IMR-90 (cell line): ENCODE measurements around the gene GAPVD1. TPM values are rescaled to one million over a fixed set of nuclear protein-coding genes. Genes with fewer than 3 reads are reported as not detected.

Experiments used
- ATAC-seq: fragments of 200-7000 bp; cut with Tn5 transposase; 2 replicates; pipeline ENCODE4 v1.9.1; 2020; ENCODE audit warnings: low read depth, mild to moderate bottlenecking, moderate library complexity
- Bru-seq: library from RNA; stranded (reverse); fragments of 400-500 nt; gene quantifications from one replicate; lab custom pipeline; 2021; lab: Mats Ljungman, UMichigan
- BruChase-seq, 2 experiments: library from RNA; stranded (reverse); fragments of 400-500 nt; gene quantifications; one replicate each; lab custom pipeline; 2021; lab: Mats Ljungman, UMichigan
- BruUV-seq: library from RNA; stranded (reverse); fragments of 400-500 nt; replicated peaks from 2 replicates; lab custom pipeline; 2021; lab: Mats Ljungman, UMichigan
- CTCF ChIA-PET: fragments of 300-600 bp; formaldehyde crosslinking; extraction: SDS; loops from one replicate; lab custom pipeline; 2021; ENCODE audit warnings: antibody characterized with exemption; lab: Yijun Ruan, JAX
- POLR2A ChIA-PET: fragments of 300-600 bp; sonication (Branson Sonifier 250); formaldehyde crosslinking; loops from one replicate; lab custom pipeline; 2022; ENCODE audit warnings: antibody characterized with exemption; ENCODE audit not compliant: unreplicated experiment; lab: Charles Lee
- DNase-seq: peaks from one replicate; pipeline ENCODE4 v3.0.0; 2013
- H2AFZ ChIP-seq: replicated peaks from 2 replicates; pipeline ENCODE3; 2013; ENCODE audit warnings: low read length, mild to moderate bottlenecking; ENCODE audit not compliant: poor library complexity
- H2AK5ac ChIP-seq: 2 replicates; pipeline ENCODE4 v1.6.1; 2013; ENCODE audit warnings: low read depth, low read length, inconsistent platforms
- H2AK9ac ChIP-seq: replicated peaks from 2 replicates; pipeline ENCODE3; 2013; ENCODE audit warnings: mild to moderate bottlenecking, low read depth, low read length, moderate library complexity; ENCODE audit not compliant: poor library complexity
- H2BK120ac ChIP-seq: 2 replicates; pipeline ENCODE4 v1.6.1; 2013; ENCODE audit warnings: low read depth, low read length, inconsistent platforms
- H2BK15ac ChIP-seq: 3 replicates; pipeline ENCODE4 v1.6.1; 2013; ENCODE audit warnings: low read depth, low read length, inconsistent platforms
- H2BK20ac ChIP-seq: 2 replicates; pipeline ENCODE4 v1.6.1; 2013; ENCODE audit warnings: low read depth, mild to moderate bottlenecking, inconsistent platforms, low read length, moderate library complexity
- H2BK5ac ChIP-seq: 2 replicates; pipeline ENCODE4 v1.6.1; 2013; ENCODE audit warnings: mild to moderate bottlenecking, low read depth, low read length, inconsistent platforms; ENCODE audit not compliant: poor library complexity, severe bottlenecking
- H3K14ac ChIP-seq: replicated peaks from 2 replicates; pipeline ENCODE4 v1.6.1; 2013; ENCODE audit warnings: low read depth, low read length, inconsistent platforms
- H3K18ac ChIP-seq: 2 replicates; pipeline ENCODE4 v1.6.1; 2013; ENCODE audit warnings: low read depth, low read length, control low read depth
- H3K23ac ChIP-seq: 2 replicates; pipeline ENCODE4 v1.6.1; 2013; ENCODE audit warnings: low read depth, low read length, inconsistent platforms
- H3K27ac ChIP-seq: 2 replicates; pipeline ENCODE4 v1.5.1; 2013; ENCODE audit warnings: mild to moderate bottlenecking, control low read depth, low read length; ENCODE audit not compliant: insufficient read depth
- H3K27me3 ChIP-seq: 2 replicates; pipeline ENCODE4 v1.6.1; 2013; ENCODE audit warnings: low read length; ENCODE audit not compliant: control insufficient read depth, insufficient read depth
- H3K36me3 ChIP-seq: 2 replicates; pipeline ENCODE4 v1.6.1; 2013; ENCODE audit warnings: low read length, mixed read lengths; ENCODE audit not compliant: control insufficient read depth, insufficient read depth
- H3K4ac ChIP-seq: 2 replicates; pipeline ENCODE4 v1.6.1; 2013; ENCODE audit warnings: low read depth, low read length, inconsistent platforms
- H3K4me1 ChIP-seq: 2 replicates; pipeline ENCODE4 v1.6.1; 2013; ENCODE audit warnings: low read length, mixed read lengths; ENCODE audit not compliant: control insufficient read depth, insufficient read depth
- H3K4me2 ChIP-seq: 2 replicates; pipeline ENCODE4 v1.6.1; 2013; ENCODE audit warnings: low read depth, mild to moderate bottlenecking, control low read depth, low read length, moderate library complexity
- H3K4me3 ChIP-seq: 2 replicates; pipeline ENCODE4 v1.5.1; 2013; ENCODE audit warnings: low read depth, mild to moderate bottlenecking, control low read depth, low read length, moderate library complexity; ENCODE audit not compliant: insufficient read depth
- H3K56ac ChIP-seq: 2 replicates; pipeline ENCODE4 v1.6.1; 2013; ENCODE audit warnings: low read length, inconsistent platforms; ENCODE audit not compliant: insufficient read depth; ENCODE audit errors: extremely low read depth
- H3K79me1 ChIP-seq, 2 experiments: 2 replicates each; pipeline ENCODE4 v1.6.1; 2013; ENCODE audit warnings: low read length in 2 of 2, inconsistent platforms in 1 of 2, low read depth in 1 of 2
- H3K9ac ChIP-seq: 2 replicates; pipeline ENCODE4 v1.6.1; 2013; ENCODE audit warnings: low read depth, low read length, control low read depth
- H3K9me1 ChIP-seq: 2 replicates; pipeline ENCODE4 v1.6.1; 2013; ENCODE audit warnings: low read length, inconsistent platforms; ENCODE audit not compliant: insufficient read depth
- H3K9me3 ChIP-seq: 2 replicates; pipeline ENCODE4 v1.6.1; 2013; ENCODE audit warnings: low read length; ENCODE audit not compliant: control insufficient read depth, insufficient read depth
- H4K20me1 ChIP-seq: 2 replicates; pipeline ENCODE4 v1.6.1; 2013; ENCODE audit warnings: low read length, inconsistent platforms; ENCODE audit not compliant: insufficient read depth
- H4K5ac ChIP-seq: 2 replicates; pipeline ENCODE4 v1.6.1; 2013; ENCODE audit warnings: mild to moderate bottlenecking, low read depth, low read length, control low read depth
- H4K8ac ChIP-seq, 2 experiments: 2 replicates each; pipeline ENCODE4 v1.6.1; 2013; ENCODE audit warnings: low read depth in 2 of 2, low read length in 2 of 2, control low read depth in 1 of 2, inconsistent platforms in 1 of 2
- H4K91ac ChIP-seq: 2 replicates; pipeline ENCODE4 v1.6.1; 2013; ENCODE audit warnings: low read depth, low read length, inconsistent platforms; ENCODE audit not compliant: insufficient read depth
- CHD1 ChIP-seq: IDR thresholded peaks from 2 replicates; pipeline ENCODE4 v1.6.1; 2012; ENCODE audit warnings: low read depth, low read length, improper control_type of control experiment
- CTCF ChIP-seq: conservative IDR thresholded peaks from 2 replicates; pipeline ENCODE4 v1.5.1; 2012; ENCODE audit warnings: mild to moderate bottlenecking, low read depth, low read length, improper control_type of control experiment
- MAFK ChIP-seq: IDR thresholded peaks from 2 replicates; pipeline ENCODE4 v1.6.1; 2012; ENCODE audit warnings: low read depth, low read length, improper control_type of control experiment
- MAZ ChIP-seq: IDR thresholded peaks from 2 replicates; pipeline ENCODE4 v1.6.1; 2012; ENCODE audit warnings: low read depth, mild to moderate bottlenecking, low read length, improper control_type of control experiment, moderate library complexity, borderline replicate concordance
- POLR2A ChIP-seq: IDR thresholded peaks from 2 replicates; pipeline ENCODE4 v1.6.1; 2012; ENCODE audit warnings: mild to moderate bottlenecking, low read depth, low read length
- USF2 ChIP-seq: fragments of 150-350 bp; IDR thresholded peaks from 2 replicates; pipeline ENCODE4 v1.6.1; 2017; ENCODE audit warnings: mild to moderate bottlenecking, antibody characterized with exemption, low read length, low read depth
- WGBS, 2 experiments: methylation state at CpG; one replicate each; pipeline versions ENCODE4 v1.1.5 to v1.1.7; 2013; ENCODE audit warnings: missing lambda C conversion rate in 2 of 2; ENCODE audit not compliant: insufficient read length in 1 of 2; ENCODE audit errors: extremely low coverage in 2 of 2; 5-methylcytosine and 5-hydroxymethylcytosine counted together
- dilution Hi-C: fragments of 300-500 bp; cut with HindIII; formaldehyde crosslinking; loops from one replicate; pipeline ENCODE4 v1.14.3; 2018; ENCODE audit warnings: low sequenced_read_pairs; ENCODE audit not compliant: unreplicated experiment
- in situ Hi-C: fragments of 300-500 bp; cut with MboI; formaldehyde crosslinking; loops from 3 replicates; pipeline ENCODE4 v1.14.3; 2019; ENCODE audit warnings: low sequenced_read_pairs, inconsistent platforms, mixed read lengths
- intact Hi-C: fragments of 100-400 bp; cut with micrococcal nuclease; formaldehyde crosslinking; loops from 2 replicates; pipeline ENCODE4 v1.10.0; 2022
- long read RNA-seq: library from polyadenylated mRNA; unstranded; transcript quantifications from one replicate; pipeline ENCODE4 v2.0.0, GENCODE V29; 2021; ENCODE audit not compliant: unreplicated experiment
- polyA plus RNA-seq, 3 experiments: library from polyadenylated mRNA; depleted of rRNA; stranded (reverse); fragments of >200 nt; gene quantifications; 2 replicates each; pipeline ENCODE4 v1.2.3, GENCODE V29; 2012; ENCODE audit warnings: low replicate concordance in 1 of 3
- total RNA-seq: library from RNA; depleted of rRNA; stranded (reverse); fragments of >200 nt; gene quantifications from 2 replicates; pipeline ENCODE4 v1.2.3, GENCODE V29; 2012; rRNA removed

The GAPVD1 gene, protein sequence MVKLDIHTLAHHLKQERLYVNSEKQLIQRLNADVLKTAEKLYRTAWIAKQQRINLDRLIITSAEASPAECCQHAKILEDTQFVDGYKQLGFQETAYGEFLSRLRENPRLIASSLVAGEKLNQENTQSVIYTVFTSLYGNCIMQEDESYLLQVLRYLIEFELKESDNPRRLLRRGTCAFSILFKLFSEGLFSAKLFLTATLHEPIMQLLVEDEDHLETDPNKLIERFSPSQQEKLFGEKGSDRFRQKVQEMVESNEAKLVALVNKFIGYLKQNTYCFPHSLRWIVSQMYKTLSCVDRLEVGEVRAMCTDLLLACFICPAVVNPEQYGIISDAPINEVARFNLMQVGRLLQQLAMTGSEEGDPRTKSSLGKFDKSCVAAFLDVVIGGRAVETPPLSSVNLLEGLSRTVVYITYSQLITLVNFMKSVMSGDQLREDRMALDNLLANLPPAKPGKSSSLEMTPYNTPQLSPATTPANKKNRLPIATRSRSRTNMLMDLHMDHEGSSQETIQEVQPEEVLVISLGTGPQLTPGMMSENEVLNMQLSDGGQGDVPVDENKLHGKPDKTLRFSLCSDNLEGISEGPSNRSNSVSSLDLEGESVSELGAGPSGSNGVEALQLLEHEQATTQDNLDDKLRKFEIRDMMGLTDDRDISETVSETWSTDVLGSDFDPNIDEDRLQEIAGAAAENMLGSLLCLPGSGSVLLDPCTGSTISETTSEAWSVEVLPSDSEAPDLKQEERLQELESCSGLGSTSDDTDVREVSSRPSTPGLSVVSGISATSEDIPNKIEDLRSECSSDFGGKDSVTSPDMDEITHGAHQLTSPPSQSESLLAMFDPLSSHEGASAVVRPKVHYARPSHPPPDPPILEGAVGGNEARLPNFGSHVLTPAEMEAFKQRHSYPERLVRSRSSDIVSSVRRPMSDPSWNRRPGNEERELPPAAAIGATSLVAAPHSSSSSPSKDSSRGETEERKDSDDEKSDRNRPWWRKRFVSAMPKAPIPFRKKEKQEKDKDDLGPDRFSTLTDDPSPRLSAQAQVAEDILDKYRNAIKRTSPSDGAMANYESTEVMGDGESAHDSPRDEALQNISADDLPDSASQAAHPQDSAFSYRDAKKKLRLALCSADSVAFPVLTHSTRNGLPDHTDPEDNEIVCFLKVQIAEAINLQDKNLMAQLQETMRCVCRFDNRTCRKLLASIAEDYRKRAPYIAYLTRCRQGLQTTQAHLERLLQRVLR (N-terminal part only)
- total RNA-seq, result 40.3 and 50.9 TPM in 2 replicates
- 12.2 and 13.8 TPM in 2 replicates for polyA plus RNA-seq (2012; rRNA removed)
- 7.9 and 9.4 TPM in 2 replicates for polyA plus RNA-seq (2012; cell fraction: cytosol; rRNA removed)
- 12.3 and 45.6 TPM in 2 replicates for polyA plus RNA-seq (2012; cell fraction: nucleus; rRNA removed; ENCODE audit: low replicate concordance)
- Bru-seq, nascent RNA, result percentile 83 among the genes with signal in this experiment
- percentile 88 among the genes with signal in this experiment for BruChase-seq, experiment 1, labeled RNA remaining after a 6-hour chase
- BruChase-seq, experiment 2, labeled RNA remaining after a 2-hour chase, result percentile 83 among the genes with signal in this experiment
- long read RNA-seq, full-length matches to known transcripts, result 1 of 36 reads
- long read RNA-seq, partial matches to known transcripts, result 19 of 36 reads
- long read RNA-seq, other reads (novel, unspliced or antisense), result 16 of 36 reads

DNA sequence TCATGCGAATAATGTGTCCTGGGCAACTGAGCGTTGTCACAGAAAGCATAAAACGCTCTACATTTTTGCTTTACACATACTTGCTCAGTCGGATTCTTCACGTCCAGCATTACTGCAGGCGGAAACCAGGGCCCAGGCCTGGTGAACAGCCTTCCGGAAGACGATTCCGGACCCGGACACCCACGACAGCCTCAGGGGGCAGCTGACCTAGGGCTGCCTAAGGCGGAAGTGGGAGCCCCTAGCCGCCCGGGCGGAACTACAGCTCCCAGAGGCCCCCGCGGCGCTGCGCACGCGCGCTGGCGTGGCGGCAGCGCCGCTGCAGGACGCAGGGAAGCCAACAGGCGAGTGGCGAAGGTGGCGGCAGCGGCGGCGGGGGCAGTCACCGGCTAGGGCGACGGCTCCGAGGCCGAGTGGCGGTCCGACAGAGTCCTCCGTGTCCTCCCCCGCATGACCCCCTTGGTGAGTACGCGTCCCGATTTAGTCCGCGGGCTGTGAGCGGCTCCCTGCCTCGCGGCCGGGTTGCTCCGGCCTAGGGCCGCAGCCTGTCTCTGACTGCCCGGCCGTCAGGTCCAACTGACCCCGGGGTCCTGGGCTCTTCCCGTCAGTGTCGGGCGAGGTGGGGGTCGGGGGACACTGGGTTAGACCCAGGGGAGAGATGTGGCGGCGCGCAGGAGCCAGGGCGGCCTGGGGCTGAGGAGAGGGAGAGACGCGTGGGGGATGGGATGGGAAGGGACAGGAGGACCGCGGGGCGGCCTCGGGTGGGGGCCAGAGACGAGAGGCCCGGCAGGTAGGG lies at the start of gene GAPVD1:
Gene GAPVD1 (plus strand): TSS at position 326 of the 793 bp plus-strand sequence. CDS start 37,096 bp downstream, outside the sequence.
- peak; percentile 72 for DNase-seq
- Histone ChIP-seq H2AK9ac (peak within 1 kb of the TSS; percentile 84), H3K4ac (peak within 1 kb of the TSS; percentile 93), H2AK5ac (peak within 1 kb of the TSS; percentile 57), H2BK20ac (peak within 1 kb of the TSS; percentile 73; the same call in 1 of the 2 replicates), H3K56ac (peak within 1 kb of the TSS; percentile 56; the same call in 1 of the 2 replicates), H3K9me3 (no peaks in the 10 kb centered on the region), H3K9ac (peak within 1 kb of the TSS; percentile 85), H3K14ac (peak within 1 kb of the TSS; percentile 98), H3K4me3 (peak within 1 kb of the TSS; percentile 68), H3K18ac (peak within 1 kb of the TSS; percentile 66), H4K20me1 (peaks cover 23% of the 10 kb centered on the region), H2BK15ac (peak within 1 kb of the TSS; percentile 17; the same call in 1 of the 3 replicates), H4K5ac (peak within 1 kb of the TSS; percentile 98), H2AFZ (peak within 1 kb of the TSS; percentile 94), H4K8ac (peak within 1 kb of the TSS; percentile 80 to 99), H3K36me3 (peaks cover 6% of the 10 kb centered on the region; the same call in 1 of the 2 replicates), H3K27me3 (no peaks in the 10 kb centered on the region), H4K91ac (peak within 1 kb of the TSS; percentile 50), H3K27ac (peak within 1 kb of the TSS; percentile 82), H3K4me1 (0 out of 2 replicates have a peak, but pooled peaks cover 2% of the 10 kb centered on the region), H3K4me2 (peak within 1 kb of the TSS; percentile 92), H2BK5ac (peak within 1 kb of the TSS; percentile 64), H2BK120ac (peak within 1 kb of the TSS; percentile 84), H3K79me1 (peaks cover 0 to 25% of the 10 kb centered on the region in 2 experiments; a peak in 2 of 4 replicates), H3K9me1 (peaks cover 3% of the 10 kb centered on the region; the same call in 1 of the 2 replicates), H3K23ac (peak within 1 kb of the TSS; percentile 89)
- POLR2A ChIA-PET, result interaction anchor here (0.6 kb wide), 1 partner anchor 49 kb away, joined by 10 read pairs; no protein-coding TSS in a partner anchor
- in situ Hi-C loops, result no loop called here
- peak; percentile 36; the same call in 1 of the 2 replicates for TF ChIP-seq USF2
- no peak for TF ChIP-seq MAFK
- peak; percentile 51 for TF ChIP-seq CTCF
- 0 out of 2 replicates have a peak, but pooled peaks have one; percentile 7 for TF ChIP-seq MAZ
- TF ChIP-seq CHD1, result no peak
- 0 out of 2 replicates have a peak, but pooled peaks have one; percentile 37 for TF ChIP-seq POLR2A
- 1% methylated on average over 38 of the region's 72 CpGs; no CpG with 5 or more reads in 1 of the 2 experiments for WGBS, 2 experiments
- intact Hi-C loops, result loop anchor here (5.0 kb wide), 1 partner anchor 81 kb away; no protein-coding TSS in a partner anchor
- peak; percentile 99 for ATAC-seq
- CTCF ChIA-PET, result interaction anchor here (0.7 kb wide), 1 partner anchor 19 kb away, joined by 3 read pairs; no protein-coding TSS in a partner anchor
- no TSS peak for BruUV-seq
- dilution Hi-C loops, result no loop called here
